Measurements from ENCODE around the gene RFC2.

Gene RFC2

GRCh38 chr7:74223711-74224510 is 30.3 kb downstream of the RFC2 start:
- no peaks in the 10 kb centered on the region for H3K27me3 ChIP-seq (replicated peaks; ENCODE audit: control insufficient read depth, insufficient read depth, low read length)
- DNase-seq (ENCODE audit: low read depth): no peak
- H3K4me3 ChIP-seq (ENCODE audit: low read length): no peak overlapping the region
- no peaks in the 10 kb centered on the region for H3K4me1 ChIP-seq (ENCODE audit: control insufficient read depth, insufficient read depth, low read length)
- H3K9me3 ChIP-seq (ENCODE audit: control insufficient read depth, low read length): no peaks in the 10 kb centered on the region
- H3K36me3 ChIP-seq (ENCODE audit: control insufficient read depth, insufficient read depth, low read length, severe bottlenecking): no peaks in the 10 kb centered on the region
- H3K9ac ChIP-seq (ENCODE audit: low read length): no peak overlapping the region

GRCh38 chr7:74222851-74223710 is 31.1 kb downstream of the RFC2 start:
- Histone ChIP-seq H3K9me3 (ENCODE audit: control insufficient read depth, low read length) (peaks cover 3% of the 10 kb centered on the region), H3K27me3 (replicated peaks; ENCODE audit: control insufficient read depth, insufficient read depth, low read length) (no peaks in the 10 kb centered on the region), H3K4me1 (ENCODE audit: control insufficient read depth, insufficient read depth, low read length) (no peaks in the 10 kb centered on the region), H3K4me3 (ENCODE audit: low read length) (no peak overlapping the region), H3K36me3 (ENCODE audit: control insufficient read depth, insufficient read depth, low read length, severe bottlenecking) (no peaks in the 10 kb centered on the region), H3K9ac (ENCODE audit: low read length) (no peak overlapping the region)
- no peak for DNase-seq (ENCODE audit: low read depth)

GRCh38 chr7:74221713-74222112 is 32.5 kb downstream of the RFC2 start:
- DNase-seq (ENCODE audit: low read depth): no peak
- Histone ChIP-seq H3K4me1 (ENCODE audit: control insufficient read depth, insufficient read depth, low read length) (no peaks in the 10 kb centered on the region), H3K27me3 (replicated peaks; ENCODE audit: control insufficient read depth, insufficient read depth, low read length) (no peaks in the 10 kb centered on the region), H3K9me3 (ENCODE audit: control insufficient read depth, low read length) (peaks cover 4% of the 10 kb centered on the region), H3K36me3 (ENCODE audit: control insufficient read depth, insufficient read depth, low read length, severe bottlenecking) (no peaks in the 10 kb centered on the region), H3K4me3 (ENCODE audit: low read length) (no peak overlapping the region), H3K9ac (ENCODE audit: low read length) (no peak overlapping the region)

- no peak overlapping the region for H3K4me3 ChIP-seq (ENCODE audit: low read length)
These were observed 34.0 kb downstream of the RFC2 start for GRCh38 chr7:74220229-74220628.

GRCh38 chr7:74219416-74219815 is 34.8 kb downstream of the RFC2 start:
- DNase-seq (ENCODE audit: low read depth): no peak
- Histone ChIP-seq H3K9me3 (ENCODE audit: control insufficient read depth, low read length) (peaks cover 4% of the 10 kb centered on the region), H3K9ac (ENCODE audit: low read length) (no peak overlapping the region), H3K36me3 (ENCODE audit: control insufficient read depth, insufficient read depth, low read length, severe bottlenecking) (no peaks in the 10 kb centered on the region), H3K4me1 (ENCODE audit: control insufficient read depth, insufficient read depth, low read length) (peaks cover 4% of the 10 kb centered on the region), H3K4me3 (ENCODE audit: low read length) (no peak overlapping the region), H3K27me3 (replicated peaks; ENCODE audit: control insufficient read depth, insufficient read depth, low read length) (no peaks in the 10 kb centered on the region)

More at GRCh38 chr7:74220229-74220628, 34.0 kb downstream of the RFC2 start:
- Histone ChIP-seq H3K9me3 (ENCODE audit: control insufficient read depth, low read length) (peaks cover 4% of the 10 kb centered on the region), H3K9ac (ENCODE audit: low read length) (no peak overlapping the region), H3K4me1 (ENCODE audit: control insufficient read depth, insufficient read depth, low read length) (peaks cover 4% of the 10 kb centered on the region), H3K36me3 (ENCODE audit: control insufficient read depth, insufficient read depth, low read length, severe bottlenecking) (no peaks in the 10 kb centered on the region), H3K27me3 (replicated peaks; ENCODE audit: control insufficient read depth, insufficient read depth, low read length) (no peaks in the 10 kb centered on the region)
- DNase-seq (ENCODE audit: low read depth): no peak

GRCh38 chr7:74218343-74218698 is 35.9 kb downstream of the RFC2 start:
- H3K9ac ChIP-seq (ENCODE audit: low read length): no peak overlapping the region
- peaks cover 4% of the 10 kb centered on the region for H3K9me3 ChIP-seq (ENCODE audit: control insufficient read depth, low read length)
- H3K4me1 ChIP-seq (ENCODE audit: control insufficient read depth, insufficient read depth, low read length): peaks cover 4% of the 10 kb centered on the region
- no peak for DNase-seq (ENCODE audit: low read depth)
- no peaks in the 10 kb centered on the region for H3K36me3 ChIP-seq (ENCODE audit: control insufficient read depth, insufficient read depth, low read length, severe bottlenecking)
- H3K27me3 ChIP-seq (replicated peaks; ENCODE audit: control insufficient read depth, insufficient read depth, low read length): no peaks in the 10 kb centered on the region
- H3K4me3 ChIP-seq (ENCODE audit: low read length): no peak overlapping the region

GRCh38 chr7:74217455-74218342 is 36.5 kb downstream of the RFC2 start:
- no peak for DNase-seq (ENCODE audit: low read depth)
- peaks cover 4% of the 10 kb centered on the region for H3K4me1 ChIP-seq (ENCODE audit: control insufficient read depth, insufficient read depth, low read length)
- peaks cover 4% of the 10 kb centered on the region for H3K9me3 ChIP-seq (ENCODE audit: control insufficient read depth, low read length)
- H3K36me3 ChIP-seq (ENCODE audit: control insufficient read depth, insufficient read depth, low read length, severe bottlenecking): no peaks in the 10 kb centered on the region
- no peak overlapping the region for H3K4me3 ChIP-seq (ENCODE audit: low read length)
- H3K9ac ChIP-seq (ENCODE audit: low read length): no peak overlapping the region
- H3K27me3 ChIP-seq (replicated peaks; ENCODE audit: control insufficient read depth, insufficient read depth, low read length): no peaks in the 10 kb centered on the region

- Histone ChIP-seq H3K4me1 (ENCODE audit: control insufficient read depth, insufficient read depth, low read length) (peaks cover 4% of the 10 kb centered on the region), H3K27me3 (replicated peaks; ENCODE audit: control insufficient read depth, insufficient read depth, low read length) (no peaks in the 10 kb centered on the region), H3K9ac (ENCODE audit: low read length) (no peak overlapping the region), H3K36me3 (ENCODE audit: control insufficient read depth, insufficient read depth, low read length, severe bottlenecking) (no peaks in the 10 kb centered on the region), H3K9me3 (ENCODE audit: control insufficient read depth, low read length) (peaks cover 4% of the 10 kb centered on the region), H3K4me3 (ENCODE audit: low read length) (no peak overlapping the region)
- DNase-seq (ENCODE audit: low read depth): no peak
These were observed 37.8 kb downstream of the RFC2 start for GRCh38 chr7:74216361-74216761.

GRCh38 chr7:74215921-74216320 is 38.3 kb downstream of the RFC2 start:
- DNase-seq (ENCODE audit: low read depth): no peak
- H3K27me3 ChIP-seq (replicated peaks; ENCODE audit: control insufficient read depth, insufficient read depth, low read length): no peaks in the 10 kb centered on the region
- no peak overlapping the region for H3K9ac ChIP-seq (ENCODE audit: low read length)
- H3K4me3 ChIP-seq (ENCODE audit: low read length): no peak overlapping the region
- H3K9me3 ChIP-seq (ENCODE audit: control insufficient read depth, low read length): peaks cover 4% of the 10 kb centered on the region
- peaks cover 4% of the 10 kb centered on the region for H3K4me1 ChIP-seq (ENCODE audit: control insufficient read depth, insufficient read depth, low read length)
- H3K36me3 ChIP-seq (ENCODE audit: control insufficient read depth, insufficient read depth, low read length, severe bottlenecking): no peaks in the 10 kb centered on the region

- H3K9ac ChIP-seq (ENCODE audit: low read length): no peak overlapping the region
- H3K36me3 ChIP-seq (ENCODE audit: control insufficient read depth, insufficient read depth, low read length, severe bottlenecking): no peaks in the 10 kb centered on the region
- peaks cover 4% of the 10 kb centered on the region for H3K9me3 ChIP-seq (ENCODE audit: control insufficient read depth, low read length)
- DNase-seq (ENCODE audit: low read depth): no peak
- H3K4me1 ChIP-seq (ENCODE audit: control insufficient read depth, insufficient read depth, low read length): peaks cover 4% of the 10 kb centered on the region
- H3K4me3 ChIP-seq (ENCODE audit: low read length): no peak overlapping the region
- no peaks in the 10 kb centered on the region for H3K27me3 ChIP-seq (replicated peaks; ENCODE audit: control insufficient read depth, insufficient read depth, low read length)
These were observed 39.2 kb downstream of the RFC2 start for GRCh38 chr7:74214816-74215630.
